IMR-90 (cell line): Measurements from ENCODE around the gene SOCS6.

Experiments used
- BHLHE40 ChIP-seq: fragments of 150-350 bp; IDR thresholded peaks from 2 replicates; pipeline ENCODE4 v1.6.1; 2016; ENCODE audit warnings: mild to moderate bottlenecking, low read depth, low read length
- CEBPB ChIP-seq: IDR thresholded peaks from 2 replicates; pipeline ENCODE4 v1.6.1; 2012; ENCODE audit warnings: low read depth, low read length, improper control_type of control experiment
- CHD1 ChIP-seq: IDR thresholded peaks from 2 replicates; pipeline ENCODE4 v1.6.1; 2012; ENCODE audit warnings: low read depth, low read length, improper control_type of control experiment
- CTCF ChIP-seq: conservative IDR thresholded peaks from 2 replicates; pipeline ENCODE4 v1.5.1; 2012; ENCODE audit warnings: mild to moderate bottlenecking, low read depth, low read length, improper control_type of control experiment
- ELK1 ChIP-seq: fragments of 150-350 bp; IDR thresholded peaks from 2 replicates; pipeline ENCODE4 v1.6.1; 2016; ENCODE audit warnings: low read depth, mild to moderate bottlenecking, low read length, moderate library complexity, borderline replicate concordance
- FOS ChIP-seq: fragments of 150-350 bp; IDR thresholded peaks from 2 replicates; pipeline ENCODE4 v1.6.1; 2016; ENCODE audit warnings: low read depth, low read length
- MXI1 ChIP-seq: IDR thresholded peaks from 2 replicates; pipeline ENCODE4 v1.6.1; 2012; ENCODE audit warnings: low read depth, mild to moderate bottlenecking, low read length, moderate library complexity, borderline replicate concordance
- POLR2A ChIP-seq: IDR thresholded peaks from 2 replicates; pipeline ENCODE4 v1.6.1; 2012; ENCODE audit warnings: mild to moderate bottlenecking, low read depth, low read length
- RAD21 ChIP-seq: IDR thresholded peaks from 2 replicates; pipeline ENCODE4 v1.6.1; 2012; ENCODE audit warnings: low read length, improper control_type of control experiment
- RCOR1 ChIP-seq: IDR thresholded peaks from 2 replicates; pipeline ENCODE4 v1.6.1; 2012; ENCODE audit warnings: mild to moderate bottlenecking, low read length, improper control_type of control experiment; ENCODE audit not compliant: insufficient replicate concordance
- RFX5 ChIP-seq: IDR thresholded peaks from 2 replicates; pipeline ENCODE4 v1.8.0; 2012; ENCODE audit warnings: low read depth, mild to moderate bottlenecking, low read length, moderate library complexity
- USF2 ChIP-seq: fragments of 150-350 bp; IDR thresholded peaks from 2 replicates; pipeline ENCODE4 v1.6.1; 2017; ENCODE audit warnings: mild to moderate bottlenecking, antibody characterized with exemption, low read length, low read depth

GRCh38 chr18:70355620-70356385 lies 67.0 kb downstream of the SOCS6 start:
- no peak for TF ChIP-seq POLR2A
- TF ChIP-seq CHD1, result no peak
- no peak for TF ChIP-seq CTCF
- no peak for TF ChIP-seq RFX5
- TF ChIP-seq USF2, result no peak
- TF ChIP-seq BHLHE40, result no peak
- TF ChIP-seq CEBPB, result no peak
- TF ChIP-seq MXI1, result no peak
- TF ChIP-seq FOS, result no peak
- TF ChIP-seq RAD21, result no peak
- TF ChIP-seq ELK1, result no peak
- TF ChIP-seq RCOR1, result no peak
